ENCODE measurements around the gene BSG. TPM values are rescaled to one million over a fixed set of nuclear protein-coding genes. Genes with fewer than 3 reads are reported as not detected.

Gene BSG
- total RNA-seq, 1 experiment from 2014 or later, result 653 TPM

DNA sequence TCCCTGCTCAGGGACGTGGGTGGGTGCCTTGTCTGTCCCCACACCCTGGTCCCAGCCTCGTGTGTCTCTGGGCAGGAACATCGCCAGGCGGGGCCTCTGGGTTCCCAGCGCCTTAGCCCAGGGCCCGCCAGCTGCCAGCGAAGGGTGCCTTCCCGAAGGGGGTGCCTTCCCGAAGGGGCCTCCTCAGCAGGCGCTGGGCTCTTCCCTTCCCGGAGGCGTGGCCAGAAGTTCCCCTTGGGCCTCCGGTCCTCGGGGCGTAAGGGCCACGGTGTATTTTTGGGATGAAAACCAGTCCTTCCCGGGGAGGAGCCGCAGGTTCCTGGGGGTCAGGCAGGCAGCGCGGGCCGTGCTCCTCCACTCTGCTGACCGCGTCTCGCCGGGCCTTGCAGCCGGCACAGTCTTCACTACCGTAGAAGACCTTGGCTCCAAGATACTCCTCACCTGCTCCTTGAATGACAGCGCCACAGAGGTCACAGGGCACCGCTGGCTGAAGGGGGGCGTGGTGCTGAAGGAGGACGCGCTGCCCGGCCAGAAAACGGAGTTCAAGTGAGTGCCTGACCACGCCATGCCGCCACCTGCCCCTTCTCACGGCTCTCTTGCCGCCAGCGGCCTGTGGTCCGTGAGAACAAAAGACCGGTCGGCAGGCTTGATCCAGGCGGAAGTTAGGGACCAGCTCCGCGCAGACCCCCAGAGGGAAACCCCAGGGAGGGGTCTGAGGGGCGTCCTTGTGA is 6.9 kb downstream of the BSG start:
- ChIA-PET POLR2A (no interaction called here), CTCF (no interaction called here)
- no peak overlapping the region for H3K27ac ChIP-seq (ENCODE audit: low read length)
- in situ Hi-C loops (cut with HindIII; ENCODE audit: low pct_unique_long_range_greater_than_20kb, low sequenced_read_pairs), result no loop called here
- BruUV-seq (replicated peaks), result no TSS peak
- H3K4me3 ChIP-seq (ENCODE audit: low read depth in 2 of 2, low read length in 2 of 2), result no peak overlapping the region
- H3K4me1 ChIP-seq (ENCODE audit: control insufficient read depth, insufficient read depth, low read length), result peaks cover 28% of the 10 kb centered on the region
- H3K36me3 ChIP-seq (ENCODE audit: control insufficient read depth, insufficient read depth, low read length), result peaks cover 5% of the 10 kb centered on the region; the same call in 1 of the 2 replicates
- H3K27me3 ChIP-seq (ENCODE audit: control insufficient read depth, insufficient read depth, low read length), result no peaks in the 10 kb centered on the region
- TF ChIP-seq TCF7L2 (IDR thresholded peaks at IDR 0.05; ENCODE audit: low read depth, low read length) (no peak), SIN3A (IDR thresholded peaks at IDR 0.05; ENCODE audit: borderline replicate concordance, insufficient read depth, low read depth, low read length) (no peak), POLR2AphosphoS5 (IDR thresholded peaks at IDR 0.05; ENCODE audit: low read depth, low read length) (no peak), REST (IDR thresholded peaks at IDR 0.05; ENCODE audit: insufficient read depth in 1 of 2, low read depth in 2 of 2, low read length in 1 of 2) (no peak), CTCF (IDR thresholded peaks at IDR 0.05) (no peak)
- H3K9me3 ChIP-seq (ENCODE audit: control insufficient read depth, insufficient read depth, low read depth, low read length), result no peaks in the 10 kb centered on the region
- no peak for DNase-seq (ENCODE audit: low read depth, low spot score)
- intact Hi-C loops (cut with micrococcal nuclease; ENCODE audit: unreplicated experiment), result no loop called here
- no peak for ATAC-seq

- no peaks in the 10 kb centered on the region for H3K9me3 ChIP-seq (ENCODE audit: control insufficient read depth, insufficient read depth, low read depth, low read length)
- no peaks in the 10 kb centered on the region for H3K27me3 ChIP-seq (ENCODE audit: control insufficient read depth, insufficient read depth, low read length)
- TF ChIP-seq SIN3A (IDR thresholded peaks at IDR 0.05; ENCODE audit: borderline replicate concordance, insufficient read depth, low read depth, low read length) (no peak), CTCF (IDR thresholded peaks at IDR 0.05) (no peak), TCF7L2 (IDR thresholded peaks at IDR 0.05; ENCODE audit: low read depth, low read length) (no peak), REST (IDR thresholded peaks at IDR 0.05; ENCODE audit: insufficient read depth in 1 of 2, low read depth in 2 of 2, low read length in 1 of 2) (no peak), POLR2AphosphoS5 (IDR thresholded peaks at IDR 0.05; ENCODE audit: low read depth, low read length) (no peak)
- BruUV-seq (replicated peaks), result no TSS peak
- no peak for ATAC-seq
- H3K27ac ChIP-seq (ENCODE audit: low read length), result no peak overlapping the region
- POLR2A ChIA-PET, result no interaction called here
- peaks cover 28% of the 10 kb centered on the region for H3K4me1 ChIP-seq (ENCODE audit: control insufficient read depth, insufficient read depth, low read length)
- CTCF ChIA-PET, result no interaction called here
- peaks cover 5% of the 10 kb centered on the region; the same call in 1 of the 2 replicates for H3K36me3 ChIP-seq (ENCODE audit: control insufficient read depth, insufficient read depth, low read length)
- intact Hi-C loops (cut with micrococcal nuclease; ENCODE audit: unreplicated experiment) (no loop called here), in situ Hi-C loops (cut with HindIII; ENCODE audit: low pct_unique_long_range_greater_than_20kb, low sequenced_read_pairs) (no loop called here)
- DNase-seq (ENCODE audit: low read depth, low spot score), result no peak
- no peak overlapping the region for H3K4me3 ChIP-seq (ENCODE audit: low read depth in 2 of 2, low read length in 2 of 2)
Measured at GRCh38 chr19:579842-580155, 7.4 kb downstream of the BSG start.
